Hepatocyte (in vitro differentiated cells): Measurements from ENCODE around the gene ZNF81.

Experiments
- CTCF ChIP-seq: fragments of 200-600 bp; sonication (generic); IDR thresholded peaks from 2 replicates; pipeline ENCODE4 v1.5.1; 2016; ENCODE audit warnings: antibody characterized with exemption, mild to moderate bottlenecking; ENCODE audit not compliant: poor library complexity
- EZH2 ChIP-seq: fragments of 200-600 bp; sonication (generic); IDR thresholded peaks from 2 replicates; pipeline ENCODE4 v1.6.1; 2016; ENCODE audit warnings: antibody characterized with exemption, mild to moderate bottlenecking, borderline replicate concordance
- EZH2phosphoT487 ChIP-seq: fragments of 200-600 bp; sonication (generic); IDR thresholded peaks from one replicate; pipeline ENCODE4 v1.6.1; 2018; ENCODE audit warnings: antibody characterized with exemption, mild to moderate bottlenecking, low read depth, moderate library complexity; ENCODE audit not compliant: unreplicated experiment, severe bottlenecking

- TF ChIP-seq CTCF (no peak), EZH2phosphoT487 (no peak), EZH2 (no peak)
These were observed 34.1 kb upstream of the ZNF81 start for GRCh38 chrX:47802589-47802988.
